ENCODE data around the gene AOX1.
A peak's percentile ranks its signal among the peaks of the same experiment; 100 is the strongest.
"Not testable (repeated sequence)": the region's sequence is repeated elsewhere in the genome, so short reads cannot be mapped to it uniquely, and the experiment has no call there.

The AOX1 gene

GRCh38 chr2:200687922-200688920, 102.4 kb downstream of the AOX1 start:
- no peak overlapping the region for H3K27ac ChIP-seq
- H3K4me3 ChIP-seq = no peak overlapping the region

- H3K4me3 ChIP-seq = no peak overlapping the region
- H3K27ac ChIP-seq = no peak overlapping the region
Observed at GRCh38 chr2:200689115-200689514, 103.3 kb downstream of the AOX1 start.

GRCh38 chr2:200693836-200694470, 108.1 kb downstream of the AOX1 start:
- Histone ChIP-seq H3K4me3 (no peak overlapping the region), H3K27ac (no peak overlapping the region)

DNA sequence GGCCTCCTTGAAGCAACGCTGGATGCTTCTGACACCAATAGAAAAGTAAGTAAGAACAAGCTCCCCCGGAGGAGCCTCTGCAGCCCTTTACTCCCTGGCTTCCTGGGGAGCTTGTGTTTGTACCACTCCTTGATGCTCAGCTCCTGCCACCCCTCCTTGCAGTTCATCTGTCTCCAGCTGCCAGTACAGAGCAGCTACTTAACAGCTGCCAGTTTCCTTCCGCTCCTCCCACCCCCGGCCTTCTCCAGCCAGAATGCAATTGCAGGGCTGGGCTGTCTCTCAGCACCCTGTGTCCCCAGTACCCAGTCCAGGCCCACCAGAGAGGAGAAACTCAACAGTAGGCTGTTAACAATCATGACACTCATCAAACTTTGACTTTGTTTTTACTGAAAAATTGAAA, 109.4 kb downstream of the AOX1 start:
- Histone ChIP-seq H3K4me3 (no peak overlapping the region), H3K27ac (no peak overlapping the region)

DNA sequence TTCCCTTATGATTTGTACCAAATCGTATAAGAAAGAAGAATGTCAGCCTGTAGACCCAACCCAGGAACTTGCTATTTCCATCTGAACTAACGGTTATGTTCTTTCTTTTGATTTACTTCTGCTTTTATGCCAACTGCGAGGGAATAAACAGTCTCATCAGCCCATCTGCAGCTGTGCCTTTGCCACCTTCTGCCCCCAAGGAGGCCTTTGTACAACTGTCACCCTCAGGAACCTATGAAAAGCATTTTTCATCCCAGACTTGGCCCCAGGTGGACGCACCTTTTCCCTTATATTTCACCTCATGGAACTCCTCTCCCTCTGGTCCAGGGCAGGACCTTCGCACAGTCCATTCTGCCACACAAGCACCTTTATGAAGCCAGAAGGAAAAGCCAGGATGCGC, 109.8 kb downstream of the AOX1 start:
- H3K27ac ChIP-seq = peak overlapping the region in 1 of 21 experiments; percentile 5
- no peak overlapping the region for H3K4me3 ChIP-seq

GRCh38 chr2:200698217-200698616, 112.4 kb downstream of the AOX1 start:
- Histone ChIP-seq H3K27ac (no peak overlapping the region), H3K4me3 (no peak overlapping the region)

DNA sequence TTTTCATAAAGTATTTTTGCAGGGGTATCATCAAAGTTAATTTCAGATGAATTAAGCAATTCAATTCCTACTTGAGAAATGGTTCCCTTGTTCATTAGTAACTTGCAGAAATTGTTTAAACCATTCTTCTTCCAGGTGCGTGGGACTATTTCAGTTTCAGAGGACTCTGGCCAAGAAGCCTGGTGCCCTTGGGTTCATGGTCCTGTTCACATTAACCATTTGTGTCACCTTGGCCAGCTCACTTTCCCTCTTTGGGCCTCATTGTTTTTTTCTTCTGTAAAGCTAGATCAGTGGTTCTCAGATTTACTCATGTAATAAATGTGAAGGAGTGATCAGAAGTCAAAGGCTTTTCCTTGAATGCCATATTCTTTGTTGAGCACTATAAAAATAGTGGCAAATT, 113.5 kb downstream of the AOX1 start:
- no peak overlapping the region for H3K27ac ChIP-seq
- H3K4me3 ChIP-seq = no peak overlapping the region

DNA sequence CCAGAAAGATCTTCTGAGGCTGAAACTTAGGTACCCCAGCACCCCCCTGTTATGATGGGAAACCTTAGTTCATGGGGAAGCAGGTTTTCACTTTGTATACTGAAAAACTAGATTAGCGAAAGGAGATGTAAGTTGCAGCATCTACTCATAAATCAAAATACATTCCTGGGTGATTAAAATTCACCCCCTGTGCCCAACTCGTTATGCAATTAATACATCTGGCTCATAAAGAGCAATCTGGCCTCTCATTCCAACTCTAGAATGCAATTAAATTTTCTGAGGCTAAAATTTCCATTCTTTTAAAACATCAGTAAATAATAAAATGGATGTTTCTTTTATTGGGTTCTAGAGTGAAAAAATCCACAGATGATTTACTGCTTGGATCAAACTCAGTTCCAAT, 115.0 kb downstream of the AOX1 start:
- Histone ChIP-seq H3K4me3 (no peak overlapping the region), H3K27ac (no peak overlapping the region)

GRCh38 chr2:200702044-200702443, 116.2 kb downstream of the AOX1 start:
- H3K27ac ChIP-seq = no peak overlapping the region

GRCh38 chr2:200702646-200703118, 116.9 kb downstream of the AOX1 start:
- Histone ChIP-seq H3K4me3 (no peak overlapping the region), H3K27ac (no peak overlapping the region)

More at GRCh38 chr2:200702044-200702443, 116.2 kb downstream of the AOX1 start:
- H3K4me3 ChIP-seq = no peak overlapping the region

DNA sequence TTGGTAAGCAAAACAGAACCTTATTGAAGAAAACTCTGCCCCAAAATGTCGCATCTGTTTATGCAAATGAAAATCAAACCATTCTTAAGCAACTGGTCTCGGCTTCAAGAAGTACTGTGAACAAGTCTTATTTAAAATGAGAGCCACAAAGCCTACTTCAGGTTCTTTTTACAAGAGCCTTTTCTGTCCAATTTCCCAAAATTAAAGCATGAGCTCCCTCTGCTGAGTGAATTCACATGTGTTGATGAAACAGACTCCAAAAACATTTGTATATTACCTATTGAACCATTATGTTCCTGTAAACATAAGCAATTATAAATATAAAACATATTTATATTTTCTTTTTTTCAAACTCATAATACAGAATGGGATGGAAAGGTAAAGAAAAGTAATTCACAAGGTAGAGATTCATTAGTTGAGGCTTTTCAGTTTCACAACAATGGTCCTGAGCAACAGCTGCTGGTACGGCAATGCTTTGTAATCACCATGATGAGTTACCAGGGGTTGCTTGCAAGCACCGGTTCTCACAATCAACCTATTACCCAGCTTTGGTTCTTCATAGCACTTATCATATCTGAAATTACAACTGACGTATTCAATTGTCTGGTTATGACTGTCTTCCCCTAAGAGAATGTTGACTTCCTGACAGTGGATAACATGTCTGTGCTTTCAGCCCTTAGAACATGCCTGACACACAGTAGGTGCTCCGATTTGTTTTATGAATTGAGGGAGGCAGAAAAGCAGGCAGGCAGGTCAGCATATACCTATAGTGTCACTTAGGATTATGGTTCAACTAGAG, 117.5 kb downstream of the AOX1 start:
- H3K4me3 ChIP-seq = no peak overlapping the region
- H3K27ac ChIP-seq = no peak overlapping the region

- Histone ChIP-seq H3K27ac (no peak overlapping the region), H3K4me3 (no peak overlapping the region)
Observed at GRCh38 chr2:200703926-200704637, 118.3 kb downstream of the AOX1 start.

DNA sequence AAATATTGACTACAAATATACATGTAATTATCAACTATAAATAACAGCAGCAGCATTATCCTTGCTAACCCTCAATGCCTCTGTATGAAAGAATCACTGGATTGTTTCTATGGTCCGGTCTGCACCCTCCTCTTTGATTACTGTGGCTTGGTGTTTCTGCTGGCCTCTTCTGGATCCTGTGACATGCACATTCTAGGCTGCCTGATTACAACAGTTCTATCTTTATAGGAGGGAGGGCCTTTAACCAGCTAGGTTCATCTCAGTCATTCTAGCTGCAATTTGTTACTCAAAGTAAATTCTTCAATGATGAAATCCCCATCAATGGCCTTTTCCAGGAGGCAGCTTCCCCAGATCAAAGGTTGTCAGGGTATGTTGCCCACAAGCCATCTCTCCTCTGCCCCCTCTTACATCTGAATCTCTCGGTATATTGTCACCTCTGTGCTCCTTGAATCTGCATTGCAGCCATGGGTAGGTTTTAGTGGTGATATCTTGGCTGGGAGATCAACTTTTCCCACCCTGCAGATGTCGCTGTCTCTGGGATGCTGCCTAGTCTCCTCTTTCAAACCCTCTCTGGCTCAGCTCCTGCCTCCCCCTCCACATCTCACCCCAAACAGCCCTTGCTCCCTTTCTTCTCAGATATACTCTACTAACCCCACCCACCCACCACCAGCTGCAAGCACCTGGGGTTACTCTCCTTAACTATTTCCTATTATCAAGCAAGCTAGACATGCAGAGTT, 119.7 kb downstream of the AOX1 start:
- no peak overlapping the region for H3K27ac ChIP-seq
- no peak overlapping the region for H3K4me3 ChIP-seq

DNA sequence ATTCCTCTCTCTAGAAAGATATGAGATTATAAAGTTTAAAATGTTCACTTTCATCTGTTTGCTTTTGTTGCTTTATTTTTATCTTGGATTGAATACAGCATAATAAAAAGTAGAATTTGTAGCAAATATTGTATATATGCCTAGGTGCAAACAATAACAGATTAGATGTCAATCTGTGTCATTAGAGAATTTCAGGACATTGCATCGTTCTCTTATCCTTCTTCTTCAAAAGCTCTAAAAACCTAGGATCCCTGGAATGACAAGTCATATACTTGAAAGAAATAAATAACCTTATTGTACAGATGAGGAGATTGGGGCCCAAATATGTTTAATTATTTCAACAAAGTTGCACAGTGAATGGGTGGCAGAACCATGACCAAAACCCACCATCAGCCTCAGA, 123.1 kb downstream of the AOX1 start:
- H3K4me3 ChIP-seq = no peak overlapping the region
- H3K27ac ChIP-seq = no peak overlapping the region

- Histone ChIP-seq H3K4me3 (peak overlapping the region in 6 of 7 experiments; percentile 3 to 23 (median 14)), H3K27ac (peak overlapping the region in 20 of 21 experiments; percentile 63 to 90 (median 76))
Observed at GRCh38 chr2:200713003-200713703, 127.3 kb downstream of the AOX1 start.

DNA sequence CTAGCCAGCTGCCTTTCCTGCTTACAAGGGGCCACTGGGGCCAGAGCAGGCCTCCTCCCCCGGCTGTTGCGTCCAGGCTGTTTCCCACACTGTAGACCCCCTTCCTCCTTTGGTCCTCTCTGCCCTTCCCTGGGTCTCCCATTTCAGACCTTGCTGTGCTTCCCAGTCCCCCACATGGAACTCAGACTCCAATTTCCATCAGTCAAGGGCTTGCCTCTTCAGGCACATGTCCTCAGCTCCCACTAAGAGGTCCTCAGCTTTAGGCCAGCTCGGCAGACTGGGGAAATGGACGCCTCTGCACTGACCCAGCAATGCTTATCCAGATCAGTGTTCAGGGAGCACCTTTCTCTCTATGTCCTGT, 127.9 kb downstream of the AOX1 start:
- peak overlapping the region in 20 of 21 experiments; percentile 63 to 90 (median 76) for H3K27ac ChIP-seq
- no peak overlapping the region for H3K4me3 ChIP-seq

DNA sequence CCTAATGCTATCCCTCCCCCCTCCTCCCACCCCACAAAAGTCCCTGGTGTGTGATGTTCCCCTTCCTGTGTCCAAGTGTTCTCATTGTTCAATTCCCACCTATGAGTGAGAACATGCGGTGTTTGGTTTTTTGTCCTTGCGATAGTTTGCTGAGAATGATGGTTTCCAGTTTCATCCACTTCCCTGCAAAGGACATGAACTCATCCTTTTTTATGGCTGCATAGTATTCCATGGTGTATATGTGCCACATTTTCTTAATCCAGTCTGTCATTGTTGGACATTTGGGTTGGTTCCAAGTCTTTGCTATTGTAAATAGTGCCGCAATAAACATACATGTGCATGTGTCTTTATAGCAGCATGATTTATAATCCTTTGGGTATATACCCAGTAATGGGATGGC, 129.2 kb downstream of the AOX1 start:
- H3K4me3 ChIP-seq, H3K27ac ChIP-seq: not testable (repeated sequence)

DNA sequence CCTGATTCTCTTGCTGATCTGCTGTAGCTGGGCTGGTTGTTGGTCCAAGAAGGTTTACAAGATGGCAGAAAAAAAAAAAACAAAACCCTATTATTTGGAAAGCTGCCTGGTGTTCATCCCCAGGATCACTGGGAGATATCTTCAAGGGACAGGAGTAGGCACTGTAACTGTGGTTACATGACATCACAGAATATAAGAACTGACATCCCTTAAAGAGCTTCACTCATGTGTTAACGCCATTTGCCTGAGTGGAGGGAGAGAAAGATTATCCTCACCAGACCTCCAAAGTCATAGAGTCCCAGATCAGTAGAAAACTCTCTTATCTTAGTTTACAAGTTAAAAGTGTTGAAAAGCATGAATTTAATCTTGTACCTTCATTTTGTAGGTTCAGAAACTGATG, 130.6 kb downstream of the AOX1 start:
- no peak overlapping the region for H3K27ac ChIP-seq

More for the DNA sequence above, 130.6 kb downstream of the AOX1 start:
- no peak overlapping the region for H3K4me3 ChIP-seq

Measured in skin epidermis (tissue), 12 donors.